ENCODE measurements around the gene CYP11A1. TPM values are rescaled to one million over a fixed set of nuclear protein-coding genes. Genes with fewer than 3 reads are reported as not detected.

CYP11A1 gene
- total and polyA plus RNA-seq, 10 of the 15 experiments (the other 5 are each of a cell fraction or from before 2014, with no cell fraction given): 0.11 to 1.2 (median 0.23) TPM; not detected in 5

DNA sequence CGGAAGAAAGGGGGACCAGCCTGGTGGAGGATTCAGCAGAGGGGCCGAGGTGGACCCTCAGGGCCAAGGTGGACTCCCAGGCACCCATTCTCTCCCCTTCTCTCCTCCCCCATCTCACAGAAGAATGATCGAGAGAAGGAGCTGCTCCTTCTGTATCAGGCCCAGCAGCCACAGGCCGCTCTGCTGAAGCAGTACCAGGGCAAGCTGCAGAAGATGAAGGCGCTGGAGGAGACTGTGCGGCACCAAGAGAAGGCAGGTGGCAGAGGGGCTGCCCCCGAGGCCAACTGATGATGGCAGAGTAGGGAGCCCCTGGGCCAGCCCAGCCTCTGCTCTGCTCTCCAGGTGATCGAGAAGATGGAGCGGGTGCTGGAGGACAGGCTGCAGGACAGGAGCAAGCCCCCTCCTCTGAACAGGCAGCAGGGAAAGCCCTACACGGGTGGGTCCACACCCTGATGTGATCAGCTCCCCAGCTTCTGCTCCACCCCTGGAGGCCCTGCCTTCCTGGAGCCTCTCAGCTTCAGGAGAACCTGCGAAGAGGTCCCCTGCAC lies 36.5 kb downstream of the CYP11A1 start:
- Histone ChIP-seq H3K27me3 (replicated peaks in 1 of 2; ENCODE audit: control insufficient read depth in 2 of 2, insufficient read depth in 2 of 2, low read length in 1 of 2) (no peaks in the 10 kb centered on the region), H3K4me3 (no peak overlapping the region), H3K36me3 (ENCODE audit: control insufficient read depth in 2 of 2, insufficient read depth in 2 of 2, low read length in 1 of 2) (no peaks in the 10 kb centered on the region), H3K4me2 (ENCODE audit: control insufficient read depth, insufficient read depth) (no peak overlapping the region), H3K9me3 (replicated peaks; ENCODE audit: control insufficient read depth, insufficient read depth, low read length) (no peaks in the 10 kb centered on the region), H3K79me2 (ENCODE audit: control insufficient read depth, insufficient read depth, low read length) (no peaks in the 10 kb centered on the region), H3K9ac (ENCODE audit: control insufficient read depth, insufficient read depth, low read length) (no peak overlapping the region), H4K20me1 (ENCODE audit: control insufficient read depth, insufficient read depth) (no peaks in the 10 kb centered on the region; the same call in 1 of the 2 replicates), H3K4me1 (ENCODE audit: control insufficient read depth, insufficient read depth, low read length) (no peaks in the 10 kb centered on the region), H3K27ac (ENCODE audit: control insufficient read depth, insufficient read depth) (no peak overlapping the region), H2AFZ (ENCODE audit: control insufficient read depth, low read depth, low read length) (no peak overlapping the region)
- no TSS peak for BruUV-seq (replicated peaks)
- ATAC-seq (no peak), DNase-seq (ENCODE audit: low read depth, low spot score) (no peak), FAIRE-seq (no peak)
- ChIA-PET RAD21 (ENCODE audit: unreplicated experiment) (no interaction called here), CTCF (no interaction called here), SMC1A (ENCODE audit: uncharacterized antibody, unreplicated experiment) (interaction anchor here (1.2 kb wide), 1 partner anchor 29 kb away, joined by 3 read pairs; no protein-coding TSS in a partner anchor), POLR2A (no interaction called here)
- WGBS (ENCODE audit: insufficient coverage, insufficient replicate concordance, low lambda C conversion rate, missing lambda C conversion rate): 19% methylated on average over 10 of the region's 11 CpGs
- no peak for TF ChIP-seq SIN3A (IDR thresholded peaks at IDR 0.05; ENCODE audit: low read depth, low read length)
- TF ChIP-seq, protein P1, sequence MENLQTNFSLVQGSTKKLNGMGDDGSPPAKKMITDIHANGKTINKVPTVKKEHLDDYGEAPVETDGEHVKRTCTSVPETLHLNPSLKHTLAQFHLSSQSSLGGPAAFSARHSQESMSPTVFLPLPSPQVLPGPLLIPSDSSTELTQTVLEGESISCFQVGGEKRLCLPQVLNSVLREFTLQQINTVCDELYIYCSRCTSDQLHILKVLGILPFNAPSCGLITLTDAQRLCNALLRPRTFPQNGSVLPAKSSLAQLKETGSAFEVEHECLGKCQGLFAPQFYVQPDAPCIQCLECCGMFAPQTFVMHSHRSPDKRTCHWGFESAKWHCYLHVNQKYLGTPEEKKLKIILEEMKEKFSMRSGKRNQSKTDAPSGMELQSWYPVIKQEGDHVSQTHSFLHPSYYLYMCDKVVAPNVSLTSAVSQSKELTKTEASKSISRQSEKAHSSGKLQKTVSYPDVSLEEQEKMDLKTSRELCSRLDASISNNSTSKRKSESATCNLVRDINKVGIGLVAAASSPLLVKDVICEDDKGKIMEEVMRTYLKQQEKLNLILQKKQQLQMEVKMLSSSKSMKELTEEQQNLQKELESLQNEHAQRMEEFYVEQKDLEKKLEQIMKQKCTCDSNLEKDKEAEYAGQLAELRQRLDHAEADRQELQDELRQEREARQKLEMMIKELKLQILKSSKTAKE (IDR thresholded peaks at IDR 0.05; ENCODE audit: low read depth, poor library complexity, severe bottlenecking): no peak
- TF ChIP-seq RBBP5 (conservative IDR thresholded peaks at IDR 0.05): no peak
- TF ChIP-seq YBX1 (IDR thresholded peaks at IDR 0.05): no peak
- no peak for TF ChIP-seq GABPA (IDR thresholded peaks at IDR 0.05; ENCODE audit: low read depth)
- no peak for TF ChIP-seq ZBED1 (IDR thresholded peaks at IDR 0.05; ENCODE audit: borderline replicate concordance)
- no peak for TF ChIP-seq NR2C2 (IDR thresholded peaks at IDR 0.05; ENCODE audit: borderline replicate concordance, control insufficient read depth, insufficient read length, low read depth)
- no peak for TF ChIP-seq POLR2AphosphoS2 (IDR thresholded peaks at IDR 0.05; ENCODE audit: low read depth, low read length)
- TF ChIP-seq HDAC2 (IDR thresholded peaks at IDR 0.05): no peak
- no peak for TF ChIP-seq ZNF24 (IDR thresholded peaks at IDR 0.05)
- TF ChIP-seq CEBPB (IDR thresholded peaks at IDR 0.05; ENCODE audit: borderline replicate concordance in 1 of 2, low read depth in 2 of 2, low read length in 2 of 2): no peak
- no peak for TF ChIP-seq IKZF2 (IDR thresholded peaks at IDR 0.05)
- in situ Hi-C loops (cut with MboI) (no loop called here), intact Hi-C loops (cut with micrococcal nuclease; ENCODE audit: unreplicated experiment) (no loop called here)
